HG03097 (cell line): ENCODE results near the gene KNDC1.
"Not testable (repeated sequence)": the region's sequence is repeated elsewhere in the genome, so short reads cannot be mapped to it uniquely, and the experiment has no call there.

Source experiments
- ATAC-seq: cut with Tn5 transposase; IDR thresholded peaks from one replicate; pipeline ENCODE4 v1.9.1; 2021; ENCODE audit not compliant: unreplicated experiment, low FRiP score

The KNDC1 gene

DNA sequence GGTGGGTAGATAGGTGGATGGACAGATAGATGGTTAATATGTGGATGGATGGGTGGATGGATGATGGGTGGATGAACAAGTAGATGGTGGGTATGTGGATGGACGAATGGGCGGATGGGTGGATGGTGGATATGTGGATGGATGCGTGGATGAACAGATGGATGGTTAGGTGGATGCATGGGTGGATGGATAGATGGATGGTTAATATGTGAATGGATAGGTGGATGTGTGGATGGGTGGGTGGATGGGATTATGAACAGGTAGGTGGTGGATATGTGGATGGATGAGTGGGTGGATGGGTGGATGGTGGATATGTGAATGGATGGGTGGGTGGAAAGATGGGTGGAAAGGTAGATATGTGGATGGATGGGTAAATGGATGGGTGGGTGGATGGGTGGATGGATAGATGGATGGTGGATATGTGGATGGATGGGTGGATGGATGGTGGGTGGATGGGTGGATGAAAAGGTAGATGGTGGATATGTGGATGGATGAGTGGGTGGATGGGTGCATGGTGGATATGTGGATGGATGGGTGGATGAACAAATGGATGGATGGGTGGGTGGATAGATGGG, 14.8 kb downstream of the KNDC1 start:
- no peak for ATAC-seq

DNA sequence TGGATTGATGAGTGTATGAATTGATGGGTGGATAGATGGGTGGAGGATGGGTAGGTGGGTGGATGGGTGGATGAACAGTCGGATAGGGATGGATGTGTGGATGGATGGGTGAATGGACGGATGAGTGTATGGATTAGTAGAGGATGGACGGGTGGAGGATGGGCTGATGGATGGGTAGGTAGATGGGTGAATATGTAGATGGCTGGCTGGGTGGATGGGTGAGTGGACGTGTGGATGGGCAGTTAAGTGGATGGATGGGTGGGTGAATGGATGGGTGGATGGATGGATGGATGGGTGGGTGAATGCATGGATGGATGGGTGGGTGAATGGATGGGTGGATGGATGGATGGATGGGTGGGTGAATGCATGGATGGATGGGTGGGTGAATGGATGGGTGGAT, 15.6 kb downstream of the KNDC1 start:
- not testable (repeated sequence) for ATAC-seq

DNA sequence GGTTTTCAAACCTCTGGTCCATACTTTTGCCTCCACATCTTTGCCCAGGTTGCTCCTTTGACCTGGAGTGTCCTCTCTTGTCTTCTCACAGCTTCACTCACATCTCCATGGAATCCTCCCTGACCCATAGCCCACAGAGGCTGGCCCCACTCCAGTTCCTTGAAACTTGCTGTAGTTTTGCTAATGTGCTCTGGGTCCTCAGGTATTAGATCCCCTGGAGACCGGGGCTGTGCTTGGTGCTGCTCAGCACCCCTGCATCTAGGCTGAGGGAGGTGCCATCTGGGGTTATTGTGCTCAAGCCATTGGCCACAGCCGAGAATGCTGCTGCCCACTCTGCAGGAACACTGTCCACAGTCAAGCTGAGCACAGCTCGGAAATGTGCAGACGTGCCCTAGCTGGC, 16.5 kb downstream of the KNDC1 start:
- ATAC-seq: no peak

DNA sequence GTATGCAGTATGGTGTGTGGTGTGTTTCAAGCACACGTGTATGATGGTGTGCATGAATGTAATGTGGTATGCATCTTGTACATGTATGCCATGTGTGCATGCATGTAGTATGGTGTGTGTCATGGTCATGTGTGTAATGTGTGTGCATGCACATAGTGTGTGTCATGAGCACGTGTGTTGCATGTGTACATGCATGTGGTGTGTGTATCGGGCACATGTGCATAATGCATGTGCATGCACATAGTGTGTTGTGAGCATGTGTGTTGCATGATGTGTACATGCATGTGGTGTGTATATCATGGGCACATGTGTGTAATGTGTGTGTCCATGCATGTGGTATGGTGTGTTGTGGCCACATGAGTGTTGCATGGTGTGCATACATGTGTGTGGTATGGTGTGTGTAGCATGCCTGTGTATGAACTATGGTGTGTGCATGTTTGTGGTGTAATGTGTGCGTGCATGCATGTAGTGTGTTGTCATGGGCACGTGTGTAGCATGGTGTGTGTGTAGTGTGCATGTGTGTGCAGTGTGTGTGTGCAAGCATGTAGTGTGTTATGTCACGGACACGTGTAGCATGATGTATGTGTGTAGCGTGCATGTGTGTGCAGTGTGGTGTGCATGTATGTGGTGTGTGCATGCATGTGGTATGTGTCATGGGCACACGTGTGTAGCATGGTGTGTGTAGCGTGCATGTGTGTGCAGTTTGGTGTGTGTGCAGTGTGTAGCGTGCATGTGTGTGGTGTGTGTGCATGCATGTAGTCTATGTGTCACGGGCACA, 17.6 kb downstream of the KNDC1 start:
- ATAC-seq: no peak

DNA sequence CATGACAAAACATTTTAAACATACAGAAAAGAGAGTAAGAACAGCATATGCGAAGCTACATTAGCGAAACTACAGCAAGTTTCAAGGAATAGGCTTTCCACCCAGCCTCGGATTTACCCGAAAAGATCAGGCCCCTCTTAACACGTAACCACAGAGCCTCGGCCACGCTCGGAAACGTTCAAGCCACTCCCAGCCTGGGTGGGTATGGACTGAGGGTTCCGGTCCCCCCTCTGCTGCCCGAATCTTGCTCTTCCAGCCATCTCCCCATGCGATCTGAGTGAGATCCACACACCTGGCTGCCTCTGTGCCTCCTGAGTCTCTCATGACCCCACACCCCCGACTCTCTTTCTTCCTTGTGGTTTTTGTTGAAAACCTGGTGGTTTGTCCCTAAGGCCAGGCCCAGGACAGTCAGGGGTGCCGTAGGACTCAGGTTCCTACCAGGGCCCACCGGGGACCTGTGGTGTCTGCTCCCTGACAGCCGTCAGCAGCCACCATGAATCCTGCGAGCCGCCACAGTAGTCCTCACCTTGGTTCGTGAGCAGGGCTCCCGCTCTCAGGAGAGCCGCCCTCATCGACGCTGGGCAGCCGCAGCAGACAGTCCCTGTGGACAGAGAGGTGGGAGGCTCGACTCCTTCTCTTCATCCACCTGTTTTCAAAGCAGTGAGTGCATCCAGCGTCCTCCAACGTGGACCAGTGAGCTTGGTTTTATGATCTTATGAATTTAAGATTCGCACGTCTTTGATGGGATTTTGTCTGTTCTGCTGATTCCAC, 18.5 kb downstream of the KNDC1 start:
- no peak for ATAC-seq

DNA sequence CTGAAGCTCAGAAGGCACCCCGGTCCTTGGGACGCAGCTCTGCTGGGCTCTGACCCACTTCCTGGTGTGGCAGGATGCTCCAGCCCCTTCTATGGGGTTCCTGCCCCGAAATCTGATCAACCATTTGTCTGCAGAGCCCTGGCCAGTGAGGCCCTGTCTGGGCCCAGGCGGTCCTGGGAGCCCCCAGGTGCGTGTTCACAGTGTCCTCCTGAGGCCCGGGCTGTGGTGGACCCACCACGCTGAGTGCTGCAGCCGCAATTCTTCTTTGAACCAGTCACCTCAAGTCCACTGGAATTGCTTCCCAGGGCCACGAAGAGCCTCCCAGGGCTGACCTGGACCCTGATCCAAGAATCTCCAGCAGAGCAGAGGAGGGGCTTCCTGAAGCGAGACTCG, 19.1 kb downstream of the KNDC1 start:
- no peak for ATAC-seq

DNA sequence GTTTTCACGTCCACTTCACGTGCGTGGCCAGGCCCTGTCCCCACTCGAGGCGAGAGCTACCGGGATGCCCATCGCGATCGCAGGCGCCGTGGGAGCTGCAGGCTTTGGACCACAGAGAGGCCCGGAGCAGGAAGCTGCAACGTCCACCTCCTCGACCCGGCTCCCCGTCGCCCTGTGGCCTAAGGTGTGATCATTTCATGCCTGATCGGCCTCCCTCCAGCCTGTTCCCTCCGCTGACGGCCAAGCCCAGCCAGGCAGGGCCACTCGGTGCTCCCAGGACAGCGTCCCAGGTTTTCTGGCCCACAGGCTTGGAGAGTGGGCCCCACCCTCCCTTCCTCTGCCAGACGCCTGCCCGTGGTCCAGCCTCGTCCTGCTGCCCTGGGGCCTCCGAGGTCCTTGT, 19.6 kb downstream of the KNDC1 start:
- ATAC-seq: no peak

DNA sequence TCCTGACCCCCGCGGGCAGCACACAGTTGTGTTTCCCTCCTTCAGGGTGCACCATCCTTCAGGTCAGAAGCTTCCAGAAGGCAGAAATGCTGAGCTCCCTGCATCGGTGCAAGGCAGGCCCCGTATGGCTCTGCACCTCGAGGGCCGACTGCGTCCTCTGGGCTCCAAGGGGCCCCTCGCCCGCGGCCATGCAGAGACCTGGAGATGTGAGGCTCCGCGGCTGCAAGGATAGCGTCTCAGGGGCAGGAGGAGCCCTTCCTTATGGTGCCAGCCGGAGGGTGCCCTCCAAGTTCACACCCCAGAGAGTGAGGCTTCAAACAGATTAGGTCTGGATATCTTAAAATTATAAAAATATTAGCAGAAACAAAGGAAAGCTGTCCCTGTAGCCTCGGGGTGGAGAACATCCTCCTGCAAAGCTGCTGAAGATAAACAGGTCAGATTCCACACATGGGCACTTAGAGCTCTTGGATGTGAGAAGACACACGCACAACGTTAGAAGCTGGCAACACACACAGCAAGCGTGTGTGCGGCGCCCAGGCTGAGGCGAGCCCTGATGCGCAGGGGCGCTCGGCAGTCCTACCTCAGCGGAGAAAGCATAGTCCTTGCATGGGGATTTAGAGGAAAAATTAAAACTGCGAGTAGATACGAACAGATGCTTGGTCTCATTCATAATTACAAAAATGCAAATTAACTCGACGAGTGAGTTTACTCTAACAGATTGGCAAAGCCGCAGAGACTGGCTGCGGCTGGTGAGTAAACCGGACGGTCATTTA, 20.4 kb downstream of the KNDC1 start:
- ATAC-seq: no peak

DNA sequence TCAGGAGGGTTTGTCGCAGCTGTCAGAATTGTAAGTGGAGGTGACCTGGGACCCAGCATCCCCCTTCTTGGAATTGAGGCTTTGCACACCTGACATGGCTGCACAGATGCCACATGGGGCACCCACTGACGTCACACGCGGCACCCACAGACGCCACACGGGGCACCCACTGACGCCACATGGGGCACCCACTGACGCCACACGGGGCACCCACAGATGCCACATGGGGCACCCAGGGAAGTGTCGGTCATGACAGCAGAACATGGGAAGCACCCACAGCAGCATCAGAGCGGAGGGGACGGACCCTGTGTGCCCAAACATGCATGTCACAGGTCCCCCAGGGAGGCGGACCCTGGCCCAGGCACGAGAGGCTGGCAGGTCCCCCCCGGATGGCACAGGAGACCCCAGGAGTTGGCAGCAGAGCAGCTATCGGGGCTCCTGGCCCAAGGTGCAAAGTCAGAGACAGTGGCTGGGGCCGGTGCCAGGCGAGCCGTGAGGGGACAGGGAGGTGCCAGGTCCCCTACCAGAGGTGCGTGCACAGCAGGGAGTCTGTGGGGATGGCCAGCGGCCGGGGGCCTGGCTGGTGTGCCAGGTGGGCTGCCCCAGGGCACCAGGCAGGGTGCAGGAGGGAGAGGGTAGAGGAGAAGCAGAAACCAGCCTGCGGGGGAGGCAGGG, 21.1 kb downstream of the KNDC1 start:
- ATAC-seq: no peak

DNA sequence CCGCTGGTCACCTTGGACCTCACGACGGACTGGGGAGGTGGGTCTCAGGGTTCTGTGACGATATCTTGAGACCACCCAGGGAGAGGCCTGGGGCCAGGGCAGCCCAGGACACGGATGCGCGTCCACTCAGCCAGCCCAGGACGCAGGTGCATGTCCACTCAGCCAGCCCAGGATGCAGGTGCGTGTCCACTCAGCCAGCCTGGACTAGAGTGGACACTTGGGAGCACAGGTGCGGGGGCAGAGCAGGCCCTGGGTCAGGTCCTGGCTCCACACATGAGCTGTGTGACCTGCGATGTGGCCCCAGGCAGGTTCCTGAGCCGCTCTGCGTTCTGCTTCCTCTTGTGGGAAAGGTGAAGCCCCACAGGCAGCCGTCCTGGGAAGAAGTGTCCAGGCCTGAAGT, 22.2 kb downstream of the KNDC1 start:
- ATAC-seq: no peak

DNA sequence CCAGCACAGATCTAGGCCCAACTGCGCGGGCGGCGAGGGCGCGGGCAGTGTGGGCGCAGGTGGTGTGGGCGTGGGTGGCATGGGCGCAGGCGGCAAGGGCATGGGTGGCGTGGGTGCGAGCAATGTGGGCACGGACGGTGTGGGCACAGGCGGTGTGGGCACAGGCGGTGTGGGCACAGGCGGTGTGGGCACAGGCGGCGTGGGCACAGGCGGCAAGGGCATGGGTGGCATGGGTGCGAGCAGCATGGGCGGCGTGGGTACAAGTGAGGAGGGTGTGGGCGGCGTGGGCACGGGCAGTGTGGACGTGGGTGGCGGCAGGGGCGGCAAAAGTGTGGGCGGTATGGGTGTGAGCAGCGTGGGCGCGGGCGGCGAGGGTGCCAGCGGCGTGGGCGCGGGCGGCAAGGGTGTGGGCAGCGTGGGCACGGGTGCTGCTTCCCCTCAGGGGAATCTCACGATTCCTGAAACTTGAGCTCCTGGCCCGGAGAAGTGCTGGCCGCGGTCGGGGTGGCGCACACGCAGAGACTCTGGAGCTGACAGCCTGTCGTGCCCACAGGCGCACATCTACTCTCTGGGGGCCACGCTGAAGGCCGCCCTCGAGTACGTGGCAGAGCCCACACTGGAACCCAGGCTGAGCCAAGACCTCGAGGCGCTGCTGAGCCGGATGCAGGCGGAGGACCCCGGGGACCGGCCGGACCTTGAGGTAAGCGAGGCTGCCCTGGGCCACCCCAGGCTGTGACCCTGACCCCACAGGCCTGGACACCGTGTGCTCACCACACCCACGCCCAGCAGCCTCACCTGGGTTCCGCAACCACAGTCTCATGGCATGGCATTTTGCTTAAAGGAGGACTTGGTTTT, 23.0 kb downstream of the KNDC1 start:
- ATAC-seq: no peak

DNA sequence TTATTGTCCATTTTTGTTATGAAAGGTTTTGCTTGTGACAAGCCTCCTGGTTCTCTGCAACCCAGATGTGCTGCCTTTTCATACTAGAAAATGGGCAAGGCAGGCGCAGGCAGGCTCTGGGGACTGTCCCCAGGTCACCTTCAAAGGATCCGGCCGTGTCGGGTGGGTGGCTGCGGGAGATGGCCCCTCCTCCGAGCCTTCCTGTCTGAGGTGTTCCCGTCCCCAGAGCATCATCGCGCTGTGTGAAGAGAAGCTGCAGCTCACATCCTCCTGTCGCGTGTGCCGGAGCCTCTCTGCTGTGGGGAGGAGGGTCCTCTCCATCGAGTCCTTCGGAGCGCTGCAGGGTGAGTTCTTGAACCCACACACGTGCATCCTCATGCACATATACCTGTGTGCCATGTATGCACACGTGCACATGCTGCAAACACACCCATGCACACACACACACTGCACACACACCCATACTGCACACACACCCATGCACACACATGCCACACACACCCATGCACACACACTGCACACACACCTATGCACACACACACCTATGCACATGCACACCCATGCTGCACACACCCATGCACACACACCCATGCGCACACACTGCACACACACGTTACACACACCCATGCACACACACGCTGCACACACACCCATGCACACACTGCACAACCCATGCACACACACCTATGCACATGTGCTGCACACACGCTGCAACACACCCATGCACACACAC, 23.8 kb downstream of the KNDC1 start:
- ATAC-seq: no peak

DNA sequence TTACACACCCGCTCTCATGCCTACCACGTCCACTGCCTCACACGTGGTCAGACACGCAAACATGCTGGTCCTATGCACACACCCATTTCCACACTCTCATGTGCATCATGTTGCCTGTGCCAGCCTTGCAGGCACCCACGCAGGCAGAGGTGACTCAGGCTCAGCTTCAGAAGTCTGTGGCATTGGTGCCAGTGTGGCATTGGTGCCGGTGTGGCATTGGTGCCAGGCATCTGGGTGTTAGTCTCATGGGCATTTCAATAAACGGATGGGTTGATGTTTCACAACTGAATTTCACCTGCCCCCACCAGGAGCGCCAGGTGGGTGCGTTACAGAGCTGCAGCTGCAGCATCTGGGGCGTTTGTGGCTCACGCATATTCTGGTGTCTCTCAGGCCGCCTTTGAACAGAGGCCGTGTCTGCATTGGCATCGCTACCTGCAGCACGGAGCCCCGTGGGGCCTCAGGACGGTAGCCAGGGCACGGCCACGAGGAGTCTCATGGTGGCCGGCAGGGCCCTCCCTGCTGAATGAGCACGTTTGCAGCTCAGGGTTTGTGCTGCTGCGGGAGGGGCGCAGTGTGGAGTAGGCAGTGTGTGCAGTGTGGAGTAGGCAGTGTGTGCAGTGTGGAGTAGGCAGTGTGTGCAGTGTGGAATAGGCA, 24.7 kb downstream of the KNDC1 start:
- ATAC-seq: no peak

DNA sequence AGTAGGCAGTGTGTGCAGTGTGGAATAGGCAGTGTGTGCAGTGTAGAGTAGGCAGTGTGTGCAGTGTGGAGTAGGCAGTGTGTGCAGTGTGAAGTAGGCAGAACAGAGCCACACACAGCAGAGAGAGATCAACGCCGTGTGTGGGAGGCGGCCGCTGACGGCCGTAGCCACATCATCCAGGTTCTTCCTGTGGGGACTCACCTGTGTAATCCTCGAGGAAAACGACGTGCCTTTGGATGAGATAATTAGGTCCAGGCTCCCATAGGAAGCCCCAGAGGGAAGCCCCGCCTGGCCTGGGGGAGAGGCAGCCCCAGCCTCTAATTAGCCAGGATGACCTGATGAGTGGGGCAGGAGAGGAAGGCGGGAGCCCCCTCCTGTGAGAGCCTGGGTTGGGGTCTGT, 25.4 kb downstream of the KNDC1 start:
- ATAC-seq: no peak

DNA sequence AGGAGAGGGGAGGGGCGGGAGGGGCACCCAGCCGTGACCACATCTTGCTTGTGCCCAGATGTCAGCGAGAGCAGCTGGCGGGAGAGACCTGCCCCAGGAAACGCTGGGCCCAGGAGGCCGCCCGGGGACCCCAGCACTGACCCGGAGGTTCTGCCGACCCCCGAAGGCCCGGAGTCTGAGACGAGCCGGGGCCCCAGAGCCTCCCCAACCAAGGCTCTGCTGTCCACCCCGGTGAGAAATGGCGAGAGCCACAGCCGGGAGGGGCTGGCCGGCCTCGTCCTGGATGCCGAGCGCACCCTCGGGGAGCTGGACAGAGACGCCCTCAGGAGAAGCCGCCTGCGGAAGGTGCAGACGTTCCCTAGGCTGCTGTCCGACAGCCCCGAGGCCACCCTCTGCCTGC, 25.9 kb downstream of the KNDC1 start:
- no peak for ATAC-seq

DNA sequence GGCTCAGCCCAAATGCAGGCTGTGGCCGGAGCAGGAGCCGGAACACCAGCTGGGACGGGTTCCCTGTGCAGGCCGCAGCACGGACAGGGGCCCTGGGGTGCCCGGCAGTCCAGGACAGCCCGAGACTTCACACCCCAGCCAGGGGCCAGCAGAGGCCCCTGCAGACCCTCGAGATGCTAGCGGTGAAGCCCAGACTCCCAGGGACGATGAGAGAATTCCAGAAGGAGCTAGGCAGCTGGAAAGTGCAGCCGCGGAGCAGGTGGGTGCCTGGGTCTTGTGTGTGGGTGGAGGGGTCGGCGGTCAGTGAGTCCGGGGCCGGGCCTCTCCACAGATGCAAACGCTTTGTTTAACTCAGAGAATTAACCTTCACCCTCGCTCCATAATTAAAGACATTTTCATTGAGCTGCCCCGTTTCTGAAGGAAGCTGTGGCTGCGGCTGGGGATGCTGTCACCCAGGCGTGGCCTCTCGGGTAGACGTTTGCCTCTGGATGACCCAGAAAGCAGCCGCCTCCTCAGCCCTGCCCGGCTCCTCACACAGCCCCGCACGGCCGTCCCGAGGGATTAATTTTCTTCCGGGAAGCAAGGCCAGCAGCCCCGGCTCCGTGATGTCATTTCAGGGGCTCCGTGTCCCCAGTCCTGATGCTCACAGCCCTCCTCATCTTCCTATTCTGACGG, 26.5 kb downstream of the KNDC1 start:
- ATAC-seq: no peak

DNA sequence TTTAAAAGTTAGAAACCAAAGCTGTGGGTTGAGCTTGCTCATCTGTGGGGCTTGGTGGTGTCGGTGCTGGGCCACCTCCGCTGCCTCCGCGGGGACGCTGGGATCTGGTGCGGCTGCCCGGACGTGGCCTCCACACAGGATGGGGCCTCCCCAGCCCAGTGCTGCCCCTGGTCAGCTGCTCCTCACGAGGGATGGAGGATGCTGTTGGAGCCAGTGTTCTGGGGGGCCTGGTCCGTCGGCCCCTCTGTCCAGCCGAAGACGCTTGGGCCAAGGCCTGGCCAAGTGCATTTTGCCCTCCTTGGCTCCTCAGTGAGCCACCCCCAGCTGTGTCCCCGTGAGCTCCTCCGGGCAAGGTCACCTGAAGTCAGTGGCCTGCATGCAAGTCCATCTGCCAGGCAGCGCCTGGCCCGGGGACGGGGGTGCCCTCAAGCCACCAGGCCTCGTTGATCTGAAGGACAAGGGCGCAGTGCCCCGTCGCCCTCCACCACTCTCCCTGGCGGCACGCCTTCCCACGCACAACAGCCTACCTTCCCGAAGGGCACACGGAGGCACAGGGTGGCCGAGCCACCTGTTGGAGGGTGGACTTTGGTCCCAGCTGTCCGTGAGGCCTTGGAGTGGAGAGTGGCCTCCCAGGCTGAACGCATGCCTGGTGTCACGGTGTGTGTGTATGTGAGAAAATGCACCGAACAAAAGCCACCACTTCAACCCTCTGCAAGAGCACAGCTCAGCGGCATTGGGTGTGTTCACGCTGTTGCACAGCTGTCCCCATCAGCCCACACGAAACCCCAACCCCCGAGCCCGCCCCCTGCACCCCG, 27.3 kb downstream of the KNDC1 start:
- no peak for ATAC-seq
